K562 (cell line): Measurements from ENCODE around the gene ZDHHC14. TPM values are rescaled to one million over a fixed set of nuclear protein-coding genes. Genes with fewer than 3 reads are reported as not detected.

ENCODE experiments used
- BRD9 ChIP-seq: fragments of 450-650 bp; IDR thresholded peaks from 2 replicates; pipeline ENCODE4 v1.6.1; 2018; ENCODE audit warnings: low read depth; ENCODE audit not compliant: partially characterized antibody
- CHD1 ChIP-seq: fragments of 200-600 bp; sonication (generic); IDR thresholded peaks from one replicate; pipeline ENCODE4 v1.6.1; 2012; ENCODE audit warnings: mild to moderate bottlenecking, moderate library complexity, low read length, inconsistent platforms
- CHD4 ChIP-seq: fragments of 200-600 bp; sonication (generic); IDR thresholded peaks from 3 replicates; pipeline ENCODE4 v1.6.1; 2012; ENCODE audit warnings: low read depth, mild to moderate bottlenecking, mixed read lengths, low read length, inconsistent platforms; ENCODE audit not compliant: insufficient read depth, insufficient replicate concordance, poor library complexity, severe bottlenecking
- GATAD2B ChIP-seq: fragments of 450-650 bp; IDR thresholded peaks from 2 replicates; pipeline ENCODE4 v1.6.1; 2017; ENCODE audit warnings: mild to moderate bottlenecking, borderline replicate concordance
- GTF2A2 ChIP-seq: IDR thresholded peaks from 2 replicates; pipeline ENCODE4 v1.6.1; 2016; ENCODE audit warnings: mild to moderate bottlenecking, missing genetic modification characterization, missing compliant biosample characterization
- HDAC1 ChIP-seq, 2 experiments: fragments of 450-650 bp; IDR thresholded peaks; 2 replicates each; pipeline ENCODE4 v1.6.1; 2016 to 2017; ENCODE audit warnings: inconsistent platforms in 1 of 2, mild to moderate bottlenecking in 1 of 2, moderate library complexity in 1 of 2
- HNRNPK ChIP-seq: fragments of 200-400 bp; formaldehyde crosslinking; IDR thresholded peaks from one replicate; pipeline ENCODE4 v1.6.1; 2018; ENCODE audit warnings: mild to moderate bottlenecking, low read depth, low read length; ENCODE audit not compliant: poor library complexity, severe bottlenecking
- IFI16 ChIP-seq: fragments of 250-450 bp; sonication (Bioruptor Pico); IDR thresholded peaks from 2 replicates; pipeline ENCODE4 v2.1.2; 2022; ENCODE audit warnings: mild to moderate bottlenecking, inconsistent platforms
- KLF1 ChIP-seq: fragments of 450-650 bp; IDR thresholded peaks from 2 replicates; pipeline ENCODE4 v1.6.1; 2016; ENCODE audit warnings: missing genetic modification characterization, missing compliant biosample characterization
- MYC ChIP-seq, 2 experiments: fragments of 250-450 bp in 1 of 2; sonication (Bioruptor Pico) in 1 of 2; IDR thresholded peaks; 2 replicates each; pipeline versions ENCODE4 v1.5.1 to v1.6.1; 2012 to 2021; ENCODE audit warnings: low read depth in 2 of 2, borderline replicate concordance in 1 of 2, improper control_type of control experiment in 1 of 2, low read length in 1 of 2, mild to moderate bottlenecking in 1 of 2, moderate library complexity in 1 of 2
- NCOA4 ChIP-seq: fragments of 450-650 bp; IDR thresholded peaks from 2 replicates; pipeline ENCODE4 v1.6.1; 2018; ENCODE audit warnings: mild to moderate bottlenecking; ENCODE audit not compliant: partially characterized antibody
- NONO ChIP-seq, 2 experiments: fragments of 200-400 bp in 1 of 2; fragments of 450-650 bp in 1 of 2; formaldehyde crosslinking in 1 of 2; IDR thresholded peaks; 2 replicates each; pipeline ENCODE4 v1.6.1; 2017; ENCODE audit warnings: low read depth in 2 of 2, mild to moderate bottlenecking in 2 of 2, moderate library complexity in 2 of 2, low read length in 1 of 2
- NUFIP1 ChIP-seq: fragments of 450-650 bp; IDR thresholded peaks from 2 replicates; pipeline ENCODE4 v1.6.1; 2018; ENCODE audit not compliant: partially characterized antibody
- PYGO2 ChIP-seq: fragments of 450-650 bp; IDR thresholded peaks from 2 replicates; pipeline ENCODE4 v1.6.1; 2016; ENCODE audit warnings: mild to moderate bottlenecking, missing genetic modification characterization, moderate library complexity, missing compliant biosample characterization
- ZBTB33 ChIP-seq: sonication (generic); formaldehyde crosslinking; IDR thresholded peaks from 2 replicates; pipeline ENCODE4 v1.8.1; 2023; ENCODE audit warnings: mild to moderate bottlenecking, missing genetic modification reagents
- ZBTB8A ChIP-seq: fragments of 450-650 bp; IDR thresholded peaks from 2 replicates; pipeline ENCODE4 v1.6.1; 2018; ENCODE audit warnings: mild to moderate bottlenecking, moderate library complexity; ENCODE audit not compliant: partially characterized antibody
- ZKSCAN8 ChIP-seq: fragments of 200-800 bp; sonication (Bioruptor generic); IDR thresholded peaks from 2 replicates; pipeline ENCODE4 v1.6.1; 2016; ENCODE audit warnings: missing genetic modification characterization, missing compliant biosample characterization
- polyA plus RNA-seq, 8 experiments: library from polyadenylated mRNA; depleted of rRNA in 4 of 8; stranded (reverse) in 5 of 8; unstranded in 3 of 8; fragments of >200 nt; fragmentation: Nextera tagmentation in 2 of 8; fragmentation: Illumina TruSeq in 1 of 8; extraction: Ambion mirVana in 2 of 8; extraction: Trizol in 1 of 8; gene quantifications; 2 replicates each; pipeline versions ENCODE4 v1.2.1 to v1.2.3, GENCODE V29; 2011 to 2014; ENCODE audit warnings: inconsistent platforms in 1 of 8, missing spikeins in 1 of 8
- total RNA-seq, 7 experiments: library from RNA; depleted of rRNA in 6 of 7; stranded (reverse); fragments of >200 nt in 6 of 7; fragmentation: Illumina TruSeq in 2 of 7; extraction: Trizol in 2 of 7; gene quantifications; 2 replicates each; pipeline versions ENCODE4 v1.2.1 to v1.2.3, GENCODE V29; 2011 to 2021; ENCODE audit warnings: low replicate concordance in 1 of 7
- TF ChIP-seq, protein P1 (sequence below): fragments of 250-450 bp; sonication (Bioruptor Pico); IDR thresholded peaks from 2 replicates; pipeline ENCODE4 v1.5.0; 2021; ENCODE audit warnings: mild to moderate bottlenecking, borderline replicate concordance
- TF ChIP-seq, protein P2 (sequence below): fragments of 200-800 bp; sonication (Bioruptor generic); IDR thresholded peaks from 2 replicates; pipeline ENCODE4 v1.6.1; 2017; ENCODE audit warnings: missing genetic modification characterization, missing compliant biosample characterization

ZDHHC14 gene
- total and polyA plus RNA-seq, 9 of the 15 experiments (the other 6 are each of a cell fraction or from before 2014, with no cell fraction given), result 0.92 to 23.1 (median 13.8) TPM

GRCh38 chr6:157392927-157393668 is 12.1 kb downstream of the ZDHHC14 start (continued):
- TF ChIP-seq, protein P1, sequence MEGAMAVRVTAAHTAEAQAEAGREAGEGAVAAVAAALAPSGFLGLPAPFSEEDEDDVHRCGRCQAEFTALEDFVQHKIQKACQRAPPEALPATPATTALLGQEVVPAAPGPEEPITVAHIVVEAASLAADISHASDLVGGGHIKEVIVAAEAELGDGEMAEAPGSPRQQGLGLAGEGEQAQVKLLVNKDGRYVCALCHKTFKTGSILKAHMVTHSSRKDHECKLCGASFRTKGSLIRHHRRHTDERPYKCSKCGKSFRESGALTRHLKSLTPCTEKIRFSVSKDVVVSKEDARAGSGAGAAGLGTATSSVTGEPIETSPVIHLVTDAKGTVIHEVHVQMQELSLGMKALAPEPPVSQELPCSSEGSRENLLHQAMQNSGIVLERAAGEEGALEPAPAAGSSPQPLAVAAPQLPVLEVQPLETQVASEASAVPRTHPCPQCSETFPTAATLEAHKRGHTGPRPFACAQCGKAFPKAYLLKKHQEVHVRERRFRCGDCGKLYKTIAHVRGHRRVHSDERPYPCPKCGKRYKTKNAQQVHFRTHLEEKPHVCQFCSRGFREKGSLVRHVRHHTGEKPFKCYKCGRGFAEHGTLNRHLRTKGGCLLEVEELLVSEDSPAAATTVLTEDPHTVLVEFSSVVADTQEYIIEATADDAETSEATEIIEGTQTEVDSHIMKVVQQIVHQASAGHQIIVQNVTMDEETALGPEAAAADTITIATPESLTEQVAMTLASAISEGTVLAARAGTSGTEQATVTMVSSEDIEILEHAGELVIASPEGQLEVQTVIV (CRISPR knock-in tag), result no peak
- TF ChIP-seq KLF1 (tag), result peak; percentile 98
- TF ChIP-seq IFI16, result 0 out of 2 replicates have a peak, but pooled peaks have one; percentile 36
- TF ChIP-seq HNRNPK, result no peak
- peak; percentile 99 for TF ChIP-seq GATAD2B
- TF ChIP-seq HDAC1 (IDR thresholded peaks at IDR 0.05), result peak; percentile 37 to 54; a peak in 2 of 4 replicates
- TF ChIP-seq CHD1, result no peak
- TF ChIP-seq CHD4, result no peak
- no peak for TF ChIP-seq GTF2A2 (tag)
- 0 out of 2 replicates have a peak, but pooled peaks have one; percentile 6 for TF ChIP-seq ZKSCAN8 (CRISPR knock-in tag)
- TF ChIP-seq NUFIP1, result no peak
- 0 out of 4 replicates have a peak, but pooled peaks of 1 of the 2 experiments have one; percentile 26 for TF ChIP-seq NONO (IDR thresholded peaks at IDR 0.05; ENCODE audit: low read depth in 2 of 2, low read length in 1 of 2)
- TF ChIP-seq ZBTB8A, result no peak
- TF ChIP-seq PYGO2, result 0 out of 2 replicates have a peak, but pooled peaks have one; percentile 7
- TF ChIP-seq, protein P2, sequence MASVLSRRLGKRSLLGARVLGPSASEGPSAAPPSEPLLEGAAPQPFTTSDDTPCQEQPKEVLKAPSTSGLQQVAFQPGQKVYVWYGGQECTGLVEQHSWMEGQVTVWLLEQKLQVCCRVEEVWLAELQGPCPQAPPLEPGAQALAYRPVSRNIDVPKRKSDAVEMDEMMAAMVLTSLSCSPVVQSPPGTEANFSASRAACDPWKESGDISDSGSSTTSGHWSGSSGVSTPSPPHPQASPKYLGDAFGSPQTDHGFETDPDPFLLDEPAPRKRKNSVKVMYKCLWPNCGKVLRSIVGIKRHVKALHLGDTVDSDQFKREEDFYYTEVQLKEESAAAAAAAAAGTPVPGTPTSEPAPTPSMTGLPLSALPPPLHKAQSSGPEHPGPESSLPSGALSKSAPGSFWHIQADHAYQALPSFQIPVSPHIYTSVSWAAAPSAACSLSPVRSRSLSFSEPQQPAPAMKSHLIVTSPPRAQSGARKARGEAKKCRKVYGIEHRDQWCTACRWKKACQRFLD, result no peak; the same call in 1 of the 2 replicates
- peak; percentile 81 for TF ChIP-seq ZBTB33 (CRISPR knock-in tag)
- peak; percentile 75; the same call in 1 of the 2 replicates for TF ChIP-seq MYC (IDR thresholded peaks at IDR 0.05; ENCODE audit: low read depth, low read length)
- TF ChIP-seq MYC (CRISPR knock-in tag; IDR thresholded peaks at IDR 0.05; ENCODE audit: borderline replicate concordance, low read depth), result no peak
- TF ChIP-seq NCOA4, result no peak
- peak; percentile 50 for TF ChIP-seq BRD9
